IMR-90 (cell line): Measurements from ENCODE around the gene C10orf71. TPM values are rescaled to one million over a fixed set of nuclear protein-coding genes. Genes with fewer than 3 reads are reported as not detected.

Experiments
- ATAC-seq: fragments of 200-7000 bp; cut with Tn5 transposase; 2 replicates; pipeline ENCODE4 v1.9.1; 2020; ENCODE audit warnings: low read depth, mild to moderate bottlenecking, moderate library complexity
- BruUV-seq: library from RNA; stranded (reverse); fragments of 400-500 nt; replicated peaks from 2 replicates; lab custom pipeline; 2021; lab: Mats Ljungman, UMichigan
- CTCF ChIA-PET: fragments of 300-600 bp; formaldehyde crosslinking; extraction: SDS; loops from one replicate; lab custom pipeline; 2021; ENCODE audit warnings: antibody characterized with exemption; lab: Yijun Ruan, JAX
- POLR2A ChIA-PET: fragments of 300-600 bp; sonication (Branson Sonifier 250); formaldehyde crosslinking; loops from one replicate; lab custom pipeline; 2022; ENCODE audit warnings: antibody characterized with exemption; ENCODE audit not compliant: unreplicated experiment; lab: Charles Lee
- DNase-seq: peaks from one replicate; pipeline ENCODE4 v3.0.0; 2013
- H2AFZ ChIP-seq: replicated peaks from 2 replicates; pipeline ENCODE3; 2013; ENCODE audit warnings: low read length, mild to moderate bottlenecking; ENCODE audit not compliant: poor library complexity
- H2AK5ac ChIP-seq: 2 replicates; pipeline ENCODE4 v1.6.1; 2013; ENCODE audit warnings: low read depth, low read length, inconsistent platforms
- H2AK9ac ChIP-seq: replicated peaks from 2 replicates; pipeline ENCODE3; 2013; ENCODE audit warnings: mild to moderate bottlenecking, low read depth, low read length, moderate library complexity; ENCODE audit not compliant: poor library complexity
- H2BK120ac ChIP-seq: 2 replicates; pipeline ENCODE4 v1.6.1; 2013; ENCODE audit warnings: low read depth, low read length, inconsistent platforms
- H2BK15ac ChIP-seq: 3 replicates; pipeline ENCODE4 v1.6.1; 2013; ENCODE audit warnings: low read depth, low read length, inconsistent platforms
- H2BK20ac ChIP-seq: 2 replicates; pipeline ENCODE4 v1.6.1; 2013; ENCODE audit warnings: low read depth, mild to moderate bottlenecking, inconsistent platforms, low read length, moderate library complexity
- H2BK5ac ChIP-seq: 2 replicates; pipeline ENCODE4 v1.6.1; 2013; ENCODE audit warnings: mild to moderate bottlenecking, low read depth, low read length, inconsistent platforms; ENCODE audit not compliant: poor library complexity, severe bottlenecking
- H3K14ac ChIP-seq: replicated peaks from 2 replicates; pipeline ENCODE4 v1.6.1; 2013; ENCODE audit warnings: low read depth, low read length, inconsistent platforms
- H3K18ac ChIP-seq: 2 replicates; pipeline ENCODE4 v1.6.1; 2013; ENCODE audit warnings: low read depth, low read length, control low read depth
- H3K23ac ChIP-seq: 2 replicates; pipeline ENCODE4 v1.6.1; 2013; ENCODE audit warnings: low read depth, low read length, inconsistent platforms
- H3K27ac ChIP-seq: 2 replicates; pipeline ENCODE4 v1.5.1; 2013; ENCODE audit warnings: mild to moderate bottlenecking, control low read depth, low read length; ENCODE audit not compliant: insufficient read depth
- H3K27me3 ChIP-seq: 2 replicates; pipeline ENCODE4 v1.6.1; 2013; ENCODE audit warnings: low read length; ENCODE audit not compliant: control insufficient read depth, insufficient read depth
- H3K36me3 ChIP-seq: 2 replicates; pipeline ENCODE4 v1.6.1; 2013; ENCODE audit warnings: low read length, mixed read lengths; ENCODE audit not compliant: control insufficient read depth, insufficient read depth
- H3K4ac ChIP-seq: 2 replicates; pipeline ENCODE4 v1.6.1; 2013; ENCODE audit warnings: low read depth, low read length, inconsistent platforms
- H3K4me1 ChIP-seq: 2 replicates; pipeline ENCODE4 v1.6.1; 2013; ENCODE audit warnings: low read length, mixed read lengths; ENCODE audit not compliant: control insufficient read depth, insufficient read depth
- H3K4me2 ChIP-seq: 2 replicates; pipeline ENCODE4 v1.6.1; 2013; ENCODE audit warnings: low read depth, mild to moderate bottlenecking, control low read depth, low read length, moderate library complexity
- H3K4me3 ChIP-seq: 2 replicates; pipeline ENCODE4 v1.5.1; 2013; ENCODE audit warnings: low read depth, mild to moderate bottlenecking, control low read depth, low read length, moderate library complexity; ENCODE audit not compliant: insufficient read depth
- H3K56ac ChIP-seq: 2 replicates; pipeline ENCODE4 v1.6.1; 2013; ENCODE audit warnings: low read length, inconsistent platforms; ENCODE audit not compliant: insufficient read depth; ENCODE audit errors: extremely low read depth
- H3K79me1 ChIP-seq, 2 experiments: 2 replicates each; pipeline ENCODE4 v1.6.1; 2013; ENCODE audit warnings: low read length in 2 of 2, inconsistent platforms in 1 of 2, low read depth in 1 of 2
- H3K9ac ChIP-seq: 2 replicates; pipeline ENCODE4 v1.6.1; 2013; ENCODE audit warnings: low read depth, low read length, control low read depth
- H3K9me1 ChIP-seq: 2 replicates; pipeline ENCODE4 v1.6.1; 2013; ENCODE audit warnings: low read length, inconsistent platforms; ENCODE audit not compliant: insufficient read depth
- H3K9me3 ChIP-seq: 2 replicates; pipeline ENCODE4 v1.6.1; 2013; ENCODE audit warnings: low read length; ENCODE audit not compliant: control insufficient read depth, insufficient read depth
- H4K20me1 ChIP-seq: 2 replicates; pipeline ENCODE4 v1.6.1; 2013; ENCODE audit warnings: low read length, inconsistent platforms; ENCODE audit not compliant: insufficient read depth
- H4K5ac ChIP-seq: 2 replicates; pipeline ENCODE4 v1.6.1; 2013; ENCODE audit warnings: mild to moderate bottlenecking, low read depth, low read length, control low read depth
- H4K8ac ChIP-seq, 2 experiments: 2 replicates each; pipeline ENCODE4 v1.6.1; 2013; ENCODE audit warnings: low read depth in 2 of 2, low read length in 2 of 2, control low read depth in 1 of 2, inconsistent platforms in 1 of 2
- H4K91ac ChIP-seq: 2 replicates; pipeline ENCODE4 v1.6.1; 2013; ENCODE audit warnings: low read depth, low read length, inconsistent platforms; ENCODE audit not compliant: insufficient read depth
- BHLHE40 ChIP-seq: fragments of 150-350 bp; IDR thresholded peaks from 2 replicates; pipeline ENCODE4 v1.6.1; 2016; ENCODE audit warnings: mild to moderate bottlenecking, low read depth, low read length
- CEBPB ChIP-seq: IDR thresholded peaks from 2 replicates; pipeline ENCODE4 v1.6.1; 2012; ENCODE audit warnings: low read depth, low read length, improper control_type of control experiment
- CHD1 ChIP-seq: IDR thresholded peaks from 2 replicates; pipeline ENCODE4 v1.6.1; 2012; ENCODE audit warnings: low read depth, low read length, improper control_type of control experiment
- CTCF ChIP-seq: conservative IDR thresholded peaks from 2 replicates; pipeline ENCODE4 v1.5.1; 2012; ENCODE audit warnings: mild to moderate bottlenecking, low read depth, low read length, improper control_type of control experiment
- ELK1 ChIP-seq: fragments of 150-350 bp; IDR thresholded peaks from 2 replicates; pipeline ENCODE4 v1.6.1; 2016; ENCODE audit warnings: low read depth, mild to moderate bottlenecking, low read length, moderate library complexity, borderline replicate concordance
- MXI1 ChIP-seq: IDR thresholded peaks from 2 replicates; pipeline ENCODE4 v1.6.1; 2012; ENCODE audit warnings: low read depth, mild to moderate bottlenecking, low read length, moderate library complexity, borderline replicate concordance
- RFX5 ChIP-seq: IDR thresholded peaks from 2 replicates; pipeline ENCODE4 v1.8.0; 2012; ENCODE audit warnings: low read depth, mild to moderate bottlenecking, low read length, moderate library complexity
- SMC3 ChIP-seq: fragments of 150-350 bp; IDR thresholded peaks from 2 replicates; pipeline ENCODE4 v1.6.1; 2016; ENCODE audit warnings: low read depth, mild to moderate bottlenecking, antibody characterized with exemption, low read length, moderate library complexity
- WGBS, 2 experiments: methylation state at CpG; one replicate each; pipeline versions ENCODE4 v1.1.5 to v1.1.7; 2013; ENCODE audit warnings: missing lambda C conversion rate in 2 of 2; ENCODE audit not compliant: insufficient read length in 1 of 2; ENCODE audit errors: extremely low coverage in 2 of 2; 5-methylcytosine and 5-hydroxymethylcytosine counted together
- dilution Hi-C: fragments of 300-500 bp; cut with HindIII; formaldehyde crosslinking; loops from one replicate; pipeline ENCODE4 v1.14.3; 2018; ENCODE audit warnings: low sequenced_read_pairs; ENCODE audit not compliant: unreplicated experiment
- in situ Hi-C: fragments of 300-500 bp; cut with MboI; formaldehyde crosslinking; loops from 3 replicates; pipeline ENCODE4 v1.14.3; 2019; ENCODE audit warnings: low sequenced_read_pairs, inconsistent platforms, mixed read lengths
- intact Hi-C: fragments of 100-400 bp; cut with micrococcal nuclease; formaldehyde crosslinking; loops from 2 replicates; pipeline ENCODE4 v1.10.0; 2022
- polyA plus RNA-seq, 3 experiments: library from polyadenylated mRNA; depleted of rRNA; stranded (reverse); fragments of >200 nt; gene quantifications; 2 replicates each; pipeline ENCODE4 v1.2.3, GENCODE V29; 2012; ENCODE audit warnings: low replicate concordance in 1 of 3
- total RNA-seq: library from RNA; depleted of rRNA; stranded (reverse); fragments of >200 nt; gene quantifications from 2 replicates; pipeline ENCODE4 v1.2.3, GENCODE V29; 2012

C10orf71 gene
- total and polyA plus RNA-seq, 2 of the 4 experiments (the other 2 are of a cell fraction): not detected

GRCh38 chr10:49344840-49345239, 45.9 kb downstream of the C10orf71 start:
- H2AK9ac ChIP-seq: no peak overlapping the region
- no peak overlapping the region for H3K4me3 ChIP-seq
- H3K56ac ChIP-seq: no peak overlapping the region
- H2BK20ac ChIP-seq: no peak overlapping the region
- in situ Hi-C loops (no loop called here), intact Hi-C loops (no loop called here), dilution Hi-C loops (no loop called here)
- H3K14ac ChIP-seq: no peak overlapping the region
- H3K27ac ChIP-seq: no peak overlapping the region
- H2BK120ac ChIP-seq: no peak overlapping the region
- H2AFZ ChIP-seq: no peak overlapping the region
- ATAC-seq (no peak), DNase-seq (no peak)
- no peak overlapping the region for H3K23ac ChIP-seq
- no peak overlapping the region for H2BK15ac ChIP-seq
- no peaks in the 10 kb centered on the region for H3K9me1 ChIP-seq
- H3K4ac ChIP-seq: no peak overlapping the region
- no peaks in the 10 kb centered on the region for H3K36me3 ChIP-seq
- H3K27me3 ChIP-seq: no peaks in the 10 kb centered on the region; the same call in 1 of the 2 replicates
- no peaks in the 10 kb centered on the region for H3K9me3 ChIP-seq
- H2BK5ac ChIP-seq: no peak overlapping the region
- no peaks in the 10 kb centered on the region for H4K20me1 ChIP-seq
- WGBS, 2 experiments: no CpG with 5 or more reads among the region's 2 CpGs
- H3K9ac ChIP-seq: no peak overlapping the region
- ChIA-PET CTCF (no interaction called here), POLR2A (no interaction called here)
- no peak overlapping the region for H2AK5ac ChIP-seq
- TF ChIP-seq CEBPB (no peak), CHD1 (no peak), CTCF (no peak), MXI1 (no peak), SMC3 (no peak), ELK1 (no peak), RFX5 (no peak), BHLHE40 (no peak)
- no TSS peak for BruUV-seq
- no peak overlapping the region for H4K5ac ChIP-seq
- no peak overlapping the region for H3K4me2 ChIP-seq
- H3K4me1 ChIP-seq: no peaks in the 10 kb centered on the region
- H3K79me1 ChIP-seq: no peaks in the 10 kb centered on the region
- H4K91ac ChIP-seq: no peak overlapping the region
- H4K8ac ChIP-seq: no peak overlapping the region
- H3K18ac ChIP-seq: no peak overlapping the region
